ENCODE results near the gene UGP2. TPM values are rescaled to one million over a fixed set of nuclear protein-coding genes. Genes with fewer than 3 reads are reported as not detected.
A peak's percentile ranks its signal among the peaks of the same experiment; 100 is the strongest.

UGP2 gene
- total RNA-seq, 1 experiment from 2014 or later: 883 TPM

DNA sequence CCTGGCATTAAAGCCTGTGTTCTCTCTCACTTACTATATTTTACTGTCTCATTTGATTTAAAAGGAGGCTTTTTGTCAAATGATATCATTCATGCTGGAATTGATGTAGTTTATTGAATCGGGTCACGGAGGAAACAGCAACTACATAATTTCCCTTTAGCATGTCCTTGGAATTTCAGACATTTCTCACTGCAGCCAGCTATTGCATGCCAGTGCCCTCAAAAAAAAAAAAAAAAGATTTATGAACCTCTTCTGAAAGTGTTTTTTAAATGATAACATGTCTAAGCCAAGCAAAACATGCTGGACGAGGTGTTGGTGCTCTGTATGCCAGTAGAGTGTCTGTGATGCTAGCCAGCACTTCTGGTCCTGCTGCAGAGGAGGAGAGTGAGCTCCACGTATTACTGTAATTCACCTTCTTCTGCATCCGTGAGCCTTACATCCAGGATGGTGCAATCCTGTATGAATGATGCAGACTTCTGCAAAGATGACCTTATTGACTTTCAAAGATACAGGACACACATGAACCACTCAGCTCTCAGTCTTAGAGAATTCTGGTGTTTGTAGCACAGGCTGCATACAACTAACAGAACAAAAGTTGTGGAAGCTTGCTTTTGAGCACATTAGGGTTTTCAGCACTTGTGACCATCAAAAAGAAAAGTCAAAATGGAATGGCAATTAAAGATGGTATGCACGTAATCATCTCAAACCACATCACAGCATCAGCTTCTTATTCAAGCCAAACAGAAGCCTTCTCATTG is 31.1 kb downstream of the UGP2 start:
- H3K9me3 Mint-ChIP-seq: 0 out of 5 replicates have a peak, but pooled peaks cover 0 to 2% of the 10 kb centered on the region in 2 experiments
- no peak overlapping the region for H3K56ac ChIP-seq (ENCODE audit: insufficient read length, low read depth, low read length)
- peaks cover 65 to 82% of the 10 kb centered on the region in 2 experiments for H3K4me1 Mint-ChIP-seq
- TF ChIP-seq, protein P1, sequence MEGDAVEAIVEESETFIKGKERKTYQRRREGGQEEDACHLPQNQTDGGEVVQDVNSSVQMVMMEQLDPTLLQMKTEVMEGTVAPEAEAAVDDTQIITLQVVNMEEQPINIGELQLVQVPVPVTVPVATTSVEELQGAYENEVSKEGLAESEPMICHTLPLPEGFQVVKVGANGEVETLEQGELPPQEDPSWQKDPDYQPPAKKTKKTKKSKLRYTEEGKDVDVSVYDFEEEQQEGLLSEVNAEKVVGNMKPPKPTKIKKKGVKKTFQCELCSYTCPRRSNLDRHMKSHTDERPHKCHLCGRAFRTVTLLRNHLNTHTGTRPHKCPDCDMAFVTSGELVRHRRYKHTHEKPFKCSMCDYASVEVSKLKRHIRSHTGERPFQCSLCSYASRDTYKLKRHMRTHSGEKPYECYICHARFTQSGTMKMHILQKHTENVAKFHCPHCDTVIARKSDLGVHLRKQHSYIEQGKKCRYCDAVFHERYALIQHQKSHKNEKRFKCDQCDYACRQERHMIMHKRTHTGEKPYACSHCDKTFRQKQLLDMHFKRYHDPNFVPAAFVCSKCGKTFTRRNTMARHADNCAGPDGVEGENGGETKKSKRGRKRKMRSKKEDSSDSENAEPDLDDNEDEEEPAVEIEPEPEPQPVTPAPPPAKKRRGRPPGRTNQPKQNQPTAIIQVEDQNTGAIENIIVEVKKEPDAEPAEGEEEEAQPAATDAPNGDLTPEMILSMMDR (conservative IDR thresholded peaks at IDR 0.05): no peak
- no peak overlapping the region for H2AK5ac ChIP-seq (ENCODE audit: insufficient read length, low read length)
- no peak overlapping the region for H2BK15ac ChIP-seq (ENCODE audit: low read depth, low read length)
- no peaks in the 10 kb centered on the region for H3K23me2 ChIP-seq (ENCODE audit: insufficient read length, low read depth, low read length, poor library complexity, severe bottlenecking)
- no peak overlapping the region for H2BK20ac ChIP-seq (ENCODE audit: low read depth, low read length, poor library complexity, severe bottlenecking)
- H3K4me3 Mint-ChIP-seq: no peak overlapping the region
- no peak for DNase-seq
- no peak overlapping the region for H4K8ac ChIP-seq (replicated peaks; ENCODE audit: insufficient read length, low read depth, low read length)
- peaks cover 5% of the 10 kb centered on the region; the same call in 1 of the 2 replicates for H3K4me1 ChIP-seq (ENCODE audit: insufficient read depth, low read length)
- no peak overlapping the region for H4K5ac ChIP-seq (ENCODE audit: insufficient read length, low read depth, low read length)
- H2BK12ac ChIP-seq (ENCODE audit: insufficient read length, low read depth, low read length): no peak overlapping the region
- H3K79me2 ChIP-seq (ENCODE audit: insufficient read depth, low read length): peaks cover 25% of the 10 kb centered on the region; the same call in 1 of the 2 replicates
- no peak overlapping the region for H3K18ac ChIP-seq (ENCODE audit: insufficient read length, low read depth, low read length)
- H3K4ac ChIP-seq (ENCODE audit: low read depth, low read length): no peak overlapping the region
- WGBS (ENCODE audit: extremely low coverage, insufficient read length, low lambda C conversion rate): no CpG with 5 or more reads among the region's 6 CpGs
- peaks cover 6% of the 10 kb centered on the region for H3K79me1 ChIP-seq (ENCODE audit: insufficient read depth, low read depth, low read length, poor library complexity, severe bottlenecking)
- no peak overlapping the region for H4K91ac ChIP-seq (ENCODE audit: insufficient read length, low read depth, low read length)
- H3K4me2 ChIP-seq (ENCODE audit: insufficient read depth, insufficient read length, low read length): no peak overlapping the region
- H3K27ac ChIP-seq (ENCODE audit: insufficient read length, low read depth, low read length): no peak overlapping the region
- H3K27me3 ChIP-seq (ENCODE audit: insufficient read depth, low read length): no peaks in the 10 kb centered on the region
- no peaks in the 10 kb centered on the region for H3K9me3 ChIP-seq (ENCODE audit: control insufficient read depth, low read depth, low read length)
- no peak overlapping the region; the same call in 1 of the 2 replicates for H3K14ac ChIP-seq (ENCODE audit: insufficient read depth, low read length)
- no peaks in the 10 kb centered on the region for H4K20me1 ChIP-seq (ENCODE audit: control insufficient read depth, insufficient read depth, insufficient read length)
- no peak overlapping the region for H2AFZ ChIP-seq (ENCODE audit: low read length)
- H2BK5ac ChIP-seq (ENCODE audit: insufficient read length, low read length): no peak overlapping the region
- H3T11ph ChIP-seq (ENCODE audit: low read length): no peak overlapping the region
- no peak overlapping the region for H3K9ac ChIP-seq (ENCODE audit: extremely low read depth, insufficient read length, low read length)
- H3K23ac ChIP-seq (ENCODE audit: insufficient read length, low read depth, low read length): no peak overlapping the region
- no peaks in the 10 kb centered on the region for H3K27me3 Mint-ChIP-seq (ENCODE audit: low read depth)
- peaks cover 65 to 89% (median 83%) of the 10 kb centered on the region in 3 experiments for H3K36me3 Mint-ChIP-seq (ENCODE audit: insufficient read depth in 1 of 3, low read depth in 3 of 3)
- peak overlapping the region in 1 of 3 experiments; percentile 90; a peak in 2 of 7 replicates for H3K27ac Mint-ChIP-seq
- H2BK120ac ChIP-seq (ENCODE audit: low read depth, low read length, poor library complexity, severe bottlenecking): no peak overlapping the region

Measured in H9 (cell line).